Skin epidermis (tissue), 12 donors: ENCODE results near the gene NFASC.
A peak's percentile ranks its signal among the peaks of the same experiment; 100 is the strongest.

Source experiments
- H3K27ac ChIP-seq, 21 experiments: fragments of 200-600 bp; sonication (generic) in 11 of 21; one replicate each; pipeline ENCODE4 v1.5.0; 2020; ENCODE audit warnings: mild to moderate bottlenecking in 3 of 21, inconsistent platforms in 2 of 21, moderate library complexity in 2 of 21
- H3K4me3 ChIP-seq, 7 experiments: fragments of 200-600 bp; sonication (generic) in 2 of 7; one replicate each; pipeline ENCODE4 v1.5.0; 2020; ENCODE audit warnings: inconsistent platforms in 2 of 7, mild to moderate bottlenecking in 2 of 7, moderate library complexity in 1 of 7

The NFASC gene

GRCh38 chr1:204870160-204870912 is at the start of gene NFASC:
TSS of gene NFASC (plus strand) at chr1:204870862. CDS start at chr1:204944316, 73,454 bp downstream.
- H3K27ac ChIP-seq: no peak within 1 kb of the TSS
- H3K4me3 ChIP-seq: no peak within 1 kb of the TSS

- no peak overlapping the region for H3K4me3 ChIP-seq
- no peak overlapping the region for H3K27ac ChIP-seq
These were observed 49.2 kb upstream of the NFASC start for GRCh38 chr1:204821476-204821875.

GRCh38 chr1:204821924-204822323 is 48.7 kb upstream of the NFASC start:
- Histone ChIP-seq H3K27ac (no peak overlapping the region), H3K4me3 (no peak overlapping the region)

GRCh38 chr1:204826970-204827369 is 43.7 kb upstream of the NFASC start:
- Histone ChIP-seq H3K27ac (no peak overlapping the region), H3K4me3 (no peak overlapping the region)

- peak overlapping the region in 6 of 7 experiments; percentile 8 to 33 (median 16) for H3K4me3 ChIP-seq
- no peak overlapping the region for H3K27ac ChIP-seq
These were observed 42.3 kb upstream of the NFASC start for GRCh38 chr1:204828352-204828850.

- Histone ChIP-seq H3K4me3 (peak overlapping the region in 5 of 7 experiments; percentile 8 to 33 (median 20)), H3K27ac (no peak overlapping the region)
These were observed 41.4 kb upstream of the NFASC start for GRCh38 chr1:204829133-204829825.

GRCh38 chr1:204830747-204831146 is 39.9 kb upstream of the NFASC start:
- Histone ChIP-seq H3K4me3 (no peak overlapping the region), H3K27ac (no peak overlapping the region)

GRCh38 chr1:204831186-204831585 is 39.5 kb upstream of the NFASC start:
- H3K27ac ChIP-seq: no peak overlapping the region

GRCh38 chr1:204834336-204834735 is 36.3 kb upstream of the NFASC start:
- H3K4me3 ChIP-seq: no peak overlapping the region
- no peak overlapping the region for H3K27ac ChIP-seq

More at GRCh38 chr1:204831186-204831585, 39.5 kb upstream of the NFASC start:
- no peak overlapping the region for H3K4me3 ChIP-seq

- Histone ChIP-seq H3K4me3 (no peak overlapping the region), H3K27ac (no peak overlapping the region)
These were observed 35.9 kb upstream of the NFASC start for GRCh38 chr1:204834752-204835151.

GRCh38 chr1:204835737-204836136 is 34.9 kb upstream of the NFASC start:
- no peak overlapping the region for H3K27ac ChIP-seq
- no peak overlapping the region for H3K4me3 ChIP-seq

GRCh38 chr1:204836856-204837255 is 33.8 kb upstream of the NFASC start:
- Histone ChIP-seq H3K4me3 (no peak overlapping the region), H3K27ac (no peak overlapping the region)

- Histone ChIP-seq H3K4me3 (no peak overlapping the region), H3K27ac (no peak overlapping the region)
These were observed 33.1 kb upstream of the NFASC start for GRCh38 chr1:204837440-204838084.

GRCh38 chr1:204841316-204841715 is 29.3 kb upstream of the NFASC start:
- Histone ChIP-seq H3K27ac (no peak overlapping the region), H3K4me3 (no peak overlapping the region)

GRCh38 chr1:204841798-204842197 is 28.9 kb upstream of the NFASC start:
- Histone ChIP-seq H3K4me3 (no peak overlapping the region), H3K27ac (peak overlapping the region in 1 of 21 experiments; percentile 7)

- Histone ChIP-seq H3K27ac (peak overlapping the region in 2 of 21 experiments; percentile 16 to 25), H3K4me3 (no peak overlapping the region)
These were observed 28.3 kb upstream of the NFASC start for GRCh38 chr1:204842369-204842768.

GRCh38 chr1:204842892-204843291 is 27.8 kb upstream of the NFASC start:
- H3K27ac ChIP-seq: no peak overlapping the region

GRCh38 chr1:204846546-204846945 is 24.1 kb upstream of the NFASC start:
- no peak overlapping the region for H3K4me3 ChIP-seq
- no peak overlapping the region for H3K27ac ChIP-seq

More at GRCh38 chr1:204842892-204843291, 27.8 kb upstream of the NFASC start:
- no peak overlapping the region for H3K4me3 ChIP-seq

GRCh38 chr1:204848579-204848978 is 22.1 kb upstream of the NFASC start:
- H3K27ac ChIP-seq: no peak overlapping the region
- H3K4me3 ChIP-seq: no peak overlapping the region

- no peak overlapping the region for H3K4me3 ChIP-seq
- no peak overlapping the region for H3K27ac ChIP-seq
These were observed 17.8 kb upstream of the NFASC start for GRCh38 chr1:204852854-204853253.
